Panc1 (cell line): ENCODE measurements around the gene AUNIP. TPM values are rescaled to one million over a fixed set of nuclear protein-coding genes. Genes with fewer than 3 reads are reported as not detected.
A peak's percentile ranks its signal among the peaks of the same experiment; 100 is the strongest.

Source experiments
- ATAC-seq: fragments of 200-7000 bp; cut with Tn5 transposase; 2 replicates; pipeline ENCODE4 v1.9.1; 2020; ENCODE audit warnings: mild to moderate bottlenecking, moderate library complexity
- BruUV-seq: library from RNA; stranded (reverse); fragments of 400-500 nt; replicated peaks from 2 replicates; lab custom pipeline; 2021; lab: Mats Ljungman, UMichigan
- CTCF ChIA-PET: fragments of 300-600 bp; sonication (Branson Sonifier 250); formaldehyde crosslinking; loops from one replicate; lab custom pipeline; 2022; ENCODE audit warnings: antibody characterized with exemption; lab: Charles Lee
- POLR2A ChIA-PET: fragments of 300-600 bp; sonication (Branson Sonifier 250); formaldehyde crosslinking; loops from one replicate; lab custom pipeline; 2022; ENCODE audit warnings: antibody characterized with exemption; lab: Charles Lee
- DNase-seq: peaks from one replicate; pipeline ENCODE4 v3.0.0-alpha.2; 2010; ENCODE audit warnings: low read depth, low spot score
- H3K27ac ChIP-seq: 2 replicates; pipeline ENCODE4 v1.5.1; 2011; ENCODE audit warnings: mild to moderate bottlenecking, low read length, inconsistent platforms
- H3K27me3 ChIP-seq: fragments of 200-500 bp; sonication (Bioruptor generic); 2 replicates; pipeline ENCODE4 v1.6.0; 2014; ENCODE audit warnings: low read length, inconsistent platforms; ENCODE audit not compliant: control insufficient read depth, insufficient read depth
- H3K36me3 ChIP-seq: fragments of 200-500 bp; sonication (Bioruptor generic); 2 replicates; pipeline ENCODE4 v1.5.1; 2014; ENCODE audit warnings: inconsistent platforms, mild to moderate bottlenecking, low read length, moderate library complexity; ENCODE audit not compliant: control insufficient read depth, insufficient read depth
- H3K4me1 ChIP-seq: 2 replicates; pipeline ENCODE4 v1.5.1; 2011; ENCODE audit warnings: inconsistent platforms, mild to moderate bottlenecking, low read length, moderate library complexity; ENCODE audit not compliant: control insufficient read depth, insufficient read depth
- H3K4me3 ChIP-seq, 2 experiments: 2 replicates each; pipeline ENCODE4 v1.5.1; 2011 to 2012; ENCODE audit warnings: low read depth in 2 of 2, low read length in 2 of 2, mild to moderate bottlenecking in 2 of 2, inconsistent platforms in 1 of 2, moderate library complexity in 1 of 2
- H3K9me3 ChIP-seq: fragments of 200-500 bp; sonication (Bioruptor generic); 2 replicates; pipeline ENCODE4 v1.5.1; 2014; ENCODE audit warnings: low read depth, mild to moderate bottlenecking, inconsistent platforms, low read length, moderate library complexity; ENCODE audit not compliant: control insufficient read depth, insufficient read depth
- POLR2AphosphoS5 ChIP-seq: IDR thresholded peaks from 2 replicates; pipeline ENCODE4 v1.6.1; 2012; ENCODE audit warnings: mild to moderate bottlenecking, low read depth, low read length, moderate library complexity
- SIN3A ChIP-seq: IDR thresholded peaks from 2 replicates; pipeline ENCODE4 v1.6.1; 2012; ENCODE audit warnings: low read depth, mild to moderate bottlenecking, low read length, moderate library complexity, borderline replicate concordance; ENCODE audit not compliant: insufficient read depth
- TCF7L2 ChIP-seq: IDR thresholded peaks from 2 replicates; pipeline ENCODE4 v1.6.1; 2011; ENCODE audit warnings: mild to moderate bottlenecking, low read depth, low read length, inconsistent platforms
- in situ Hi-C: cut with HindIII; loops from 2 replicates; pipeline ENCODE4 v1.10.0; 2016; ENCODE audit warnings: low sequenced_read_pairs, low pct_unique_long_range_greater_than_20kb
- intact Hi-C: fragments of 100-400 bp; cut with micrococcal nuclease; formaldehyde crosslinking; loops from one replicate; pipeline ENCODE4 v1.10.0; 2022; ENCODE audit not compliant: unreplicated experiment
- total RNA-seq: library from RNA; stranded (reverse); gene quantifications from one replicate; pipeline ENCODE4 v1.2.1, GENCODE V29; 2021; ENCODE audit not compliant: unreplicated experiment
- TF ChIP-seq, protein P1 (sequence below): fragments of 450-650 bp; IDR thresholded peaks from 2 replicates; pipeline ENCODE4 v1.5.1; 2017; ENCODE audit warnings: mild to moderate bottlenecking
- TF ChIP-seq, protein P2 (sequence below), 2 experiments: IDR thresholded peaks; 2 replicates each; pipeline ENCODE4 v1.6.1; 2011 to 2012; ENCODE audit warnings: low read depth in 2 of 2, control low read depth in 1 of 2, low read length in 1 of 2, mild to moderate bottlenecking in 1 of 2, moderate library complexity in 1 of 2; ENCODE audit not compliant: insufficient read depth in 1 of 2

The AUNIP gene
- total RNA-seq, 1 experiment from 2014 or later: 12.2 TPM

DNA sequence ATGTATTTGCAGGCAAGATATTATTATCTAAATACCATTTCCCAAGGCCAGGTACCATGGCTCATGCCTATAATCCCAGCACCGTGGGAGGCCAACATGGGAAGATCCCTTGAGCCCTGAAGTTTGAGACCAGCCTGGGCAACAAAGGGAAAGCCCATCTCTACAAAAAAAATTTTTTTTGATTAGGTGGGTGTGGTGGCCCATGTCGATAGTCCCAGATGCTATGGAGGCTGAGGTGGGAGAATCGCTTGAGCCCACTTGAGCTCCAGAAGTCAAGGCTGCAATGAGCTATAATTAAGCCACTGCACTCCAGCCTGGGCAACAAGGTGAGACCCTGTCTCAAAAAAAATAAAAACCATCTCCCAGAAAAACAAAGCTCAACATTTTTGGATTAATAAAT, 44.7 kb upstream of the AUNIP start (continued):
- TF ChIP-seq, protein P1, sequence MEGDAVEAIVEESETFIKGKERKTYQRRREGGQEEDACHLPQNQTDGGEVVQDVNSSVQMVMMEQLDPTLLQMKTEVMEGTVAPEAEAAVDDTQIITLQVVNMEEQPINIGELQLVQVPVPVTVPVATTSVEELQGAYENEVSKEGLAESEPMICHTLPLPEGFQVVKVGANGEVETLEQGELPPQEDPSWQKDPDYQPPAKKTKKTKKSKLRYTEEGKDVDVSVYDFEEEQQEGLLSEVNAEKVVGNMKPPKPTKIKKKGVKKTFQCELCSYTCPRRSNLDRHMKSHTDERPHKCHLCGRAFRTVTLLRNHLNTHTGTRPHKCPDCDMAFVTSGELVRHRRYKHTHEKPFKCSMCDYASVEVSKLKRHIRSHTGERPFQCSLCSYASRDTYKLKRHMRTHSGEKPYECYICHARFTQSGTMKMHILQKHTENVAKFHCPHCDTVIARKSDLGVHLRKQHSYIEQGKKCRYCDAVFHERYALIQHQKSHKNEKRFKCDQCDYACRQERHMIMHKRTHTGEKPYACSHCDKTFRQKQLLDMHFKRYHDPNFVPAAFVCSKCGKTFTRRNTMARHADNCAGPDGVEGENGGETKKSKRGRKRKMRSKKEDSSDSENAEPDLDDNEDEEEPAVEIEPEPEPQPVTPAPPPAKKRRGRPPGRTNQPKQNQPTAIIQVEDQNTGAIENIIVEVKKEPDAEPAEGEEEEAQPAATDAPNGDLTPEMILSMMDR: no peak

DNA sequence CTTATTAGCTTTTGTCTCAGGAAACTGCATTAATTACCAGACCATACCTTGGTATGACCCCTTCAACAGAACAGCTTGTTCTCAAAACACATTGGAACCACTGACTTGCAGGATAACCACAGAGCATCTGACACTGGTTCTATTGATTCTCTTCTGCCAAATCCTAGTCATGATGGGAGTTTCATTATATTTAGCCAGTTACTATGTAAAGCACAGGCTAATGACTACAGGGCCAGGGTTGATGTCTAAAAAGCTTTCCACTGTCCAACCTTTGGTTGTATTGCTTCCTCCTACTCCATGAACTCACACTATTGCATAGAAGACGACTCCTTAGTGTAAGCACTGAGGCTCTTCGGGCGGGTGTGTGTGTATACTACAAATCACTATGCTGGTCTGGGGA, 43.2 kb upstream of the AUNIP start:
- TF ChIP-seq, protein P2, sequence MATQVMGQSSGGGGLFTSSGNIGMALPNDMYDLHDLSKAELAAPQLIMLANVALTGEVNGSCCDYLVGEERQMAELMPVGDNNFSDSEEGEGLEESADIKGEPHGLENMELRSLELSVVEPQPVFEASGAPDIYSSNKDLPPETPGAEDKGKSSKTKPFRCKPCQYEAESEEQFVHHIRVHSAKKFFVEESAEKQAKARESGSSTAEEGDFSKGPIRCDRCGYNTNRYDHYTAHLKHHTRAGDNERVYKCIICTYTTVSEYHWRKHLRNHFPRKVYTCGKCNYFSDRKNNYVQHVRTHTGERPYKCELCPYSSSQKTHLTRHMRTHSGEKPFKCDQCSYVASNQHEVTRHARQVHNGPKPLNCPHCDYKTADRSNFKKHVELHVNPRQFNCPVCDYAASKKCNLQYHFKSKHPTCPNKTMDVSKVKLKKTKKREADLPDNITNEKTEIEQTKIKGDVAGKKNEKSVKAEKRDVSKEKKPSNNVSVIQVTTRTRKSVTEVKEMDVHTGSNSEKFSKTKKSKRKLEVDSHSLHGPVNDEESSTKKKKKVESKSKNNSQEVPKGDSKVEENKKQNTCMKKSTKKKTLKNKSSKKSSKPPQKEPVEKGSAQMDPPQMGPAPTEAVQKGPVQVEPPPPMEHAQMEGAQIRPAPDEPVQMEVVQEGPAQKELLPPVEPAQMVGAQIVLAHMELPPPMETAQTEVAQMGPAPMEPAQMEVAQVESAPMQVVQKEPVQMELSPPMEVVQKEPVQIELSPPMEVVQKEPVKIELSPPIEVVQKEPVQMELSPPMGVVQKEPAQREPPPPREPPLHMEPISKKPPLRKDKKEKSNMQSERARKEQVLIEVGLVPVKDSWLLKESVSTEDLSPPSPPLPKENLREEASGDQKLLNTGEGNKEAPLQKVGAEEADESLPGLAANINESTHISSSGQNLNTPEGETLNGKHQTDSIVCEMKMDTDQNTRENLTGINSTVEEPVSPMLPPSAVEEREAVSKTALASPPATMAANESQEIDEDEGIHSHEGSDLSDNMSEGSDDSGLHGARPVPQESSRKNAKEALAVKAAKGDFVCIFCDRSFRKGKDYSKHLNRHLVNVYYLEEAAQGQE (IDR thresholded peaks at IDR 0.05; ENCODE audit: insufficient read depth in 1 of 2, low read depth in 2 of 2, low read length in 1 of 2): no peak
- DNase-seq: no peak
- BruUV-seq: no TSS peak
- POLR2A ChIA-PET: interaction anchor here (1.2 kb wide), 1 partner anchor 102 kb away, joined by 4 read pairs; no protein-coding TSS in a partner anchor
- Histone ChIP-seq H3K36me3 (peaks cover 49% of the 10 kb centered on the region), H3K9me3 (no peaks in the 10 kb centered on the region), H3K4me1 (peaks cover 20% of the 10 kb centered on the region), H3K27me3 (no peaks in the 10 kb centered on the region), H3K27ac (peak overlapping the region; percentile 21), H3K4me3 (no peak overlapping the region)
- in situ Hi-C loops: no loop called here
- CTCF ChIA-PET: no interaction called here
- no peak for ATAC-seq
- intact Hi-C loops: no loop called here

DNA sequence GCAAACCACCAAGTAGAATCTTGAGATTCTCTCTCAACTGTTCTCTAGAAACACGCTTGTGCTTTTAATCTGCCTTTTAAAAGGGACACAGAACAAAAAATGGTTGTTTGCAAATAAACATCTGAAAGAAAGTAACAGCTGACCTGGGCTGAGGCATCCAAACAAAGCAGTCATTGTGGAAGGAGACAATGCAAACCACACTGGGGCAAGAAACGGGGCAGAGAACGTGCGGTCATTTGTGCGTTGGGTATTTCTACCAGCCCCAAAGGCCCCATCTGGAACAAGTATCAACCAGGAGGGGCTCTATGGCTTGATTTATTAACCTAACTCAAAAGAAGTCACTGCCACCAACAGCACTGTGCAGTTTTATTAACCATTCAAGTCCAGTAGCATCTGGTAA, 41.0 kb upstream of the AUNIP start:
- Histone ChIP-seq H3K27me3 (no peaks in the 10 kb centered on the region), H3K27ac (no peak overlapping the region; the same call in 1 of the 2 replicates), H3K36me3 (peaks cover 49% of the 10 kb centered on the region), H3K9me3 (no peaks in the 10 kb centered on the region), H3K4me3 (no peak overlapping the region), H3K4me1 (peaks cover 33% of the 10 kb centered on the region)
- DNase-seq (no peak), ATAC-seq (no peak)
- no peak for TF ChIP-seq POLR2AphosphoS5
- TF ChIP-seq, protein P2 (IDR thresholded peaks at IDR 0.05; ENCODE audit: insufficient read depth in 1 of 2, low read depth in 2 of 2, low read length in 1 of 2): no peak
- TF ChIP-seq TCF7L2: no peak
- TF ChIP-seq, protein P1: no peak
- TF ChIP-seq SIN3A: no peak
- ChIA-PET CTCF (no interaction called here), POLR2A (no interaction called here)
- BruUV-seq: no TSS peak
- in situ Hi-C loops (no loop called here), intact Hi-C loops (no loop called here)
